IPS-18a (cell line): ENCODE measurements around the gene ST3GAL4.
"Not testable (repeated sequence)": the region's sequence is repeated elsewhere in the genome, so short reads cannot be mapped to it uniquely, and the experiment has no call there.

Experiments used
- H3K27ac ChIP-seq: one replicate; pipeline ENCODE4 v1.5.1; 2013; ENCODE audit warnings: low read length
- H3K27me3 ChIP-seq: one replicate; pipeline ENCODE4 v1.6.1; 2013; ENCODE audit warnings: mild to moderate bottlenecking, low read length; ENCODE audit not compliant: control insufficient read depth, insufficient read depth
- H3K36me3 ChIP-seq: one replicate; pipeline ENCODE4 v1.6.1; 2013; ENCODE audit warnings: low read depth, low read length; ENCODE audit not compliant: control insufficient read depth
- H3K4me1 ChIP-seq: one replicate; pipeline ENCODE4 v1.6.1; 2013; ENCODE audit warnings: low read depth, low read length; ENCODE audit not compliant: control insufficient read depth
- H3K4me3 ChIP-seq: one replicate; pipeline ENCODE4 v1.5.1; 2013; ENCODE audit warnings: low read length
- H3K9ac ChIP-seq: one replicate; pipeline ENCODE4 v1.6.1; 2013; ENCODE audit warnings: mild to moderate bottlenecking, low read length, moderate library complexity
- H3K9me3 ChIP-seq: one replicate; pipeline ENCODE4 v1.6.1; 2013; ENCODE audit warnings: low read depth, low read length; ENCODE audit not compliant: control insufficient read depth

The ST3GAL4 gene

GRCh38 chr11:126361400-126361799 is 5.9 kb downstream of the ST3GAL4 start:
- no peaks in the 10 kb centered on the region for H3K36me3 ChIP-seq
- no peaks in the 10 kb centered on the region for H3K9me3 ChIP-seq
- no peak overlapping the region for H3K9ac ChIP-seq
- H3K27ac ChIP-seq = no peak overlapping the region
- peaks cover 16% of the 10 kb centered on the region for H3K4me1 ChIP-seq
- no peaks in the 10 kb centered on the region for H3K27me3 ChIP-seq
- no peak overlapping the region for H3K4me3 ChIP-seq

DNA sequence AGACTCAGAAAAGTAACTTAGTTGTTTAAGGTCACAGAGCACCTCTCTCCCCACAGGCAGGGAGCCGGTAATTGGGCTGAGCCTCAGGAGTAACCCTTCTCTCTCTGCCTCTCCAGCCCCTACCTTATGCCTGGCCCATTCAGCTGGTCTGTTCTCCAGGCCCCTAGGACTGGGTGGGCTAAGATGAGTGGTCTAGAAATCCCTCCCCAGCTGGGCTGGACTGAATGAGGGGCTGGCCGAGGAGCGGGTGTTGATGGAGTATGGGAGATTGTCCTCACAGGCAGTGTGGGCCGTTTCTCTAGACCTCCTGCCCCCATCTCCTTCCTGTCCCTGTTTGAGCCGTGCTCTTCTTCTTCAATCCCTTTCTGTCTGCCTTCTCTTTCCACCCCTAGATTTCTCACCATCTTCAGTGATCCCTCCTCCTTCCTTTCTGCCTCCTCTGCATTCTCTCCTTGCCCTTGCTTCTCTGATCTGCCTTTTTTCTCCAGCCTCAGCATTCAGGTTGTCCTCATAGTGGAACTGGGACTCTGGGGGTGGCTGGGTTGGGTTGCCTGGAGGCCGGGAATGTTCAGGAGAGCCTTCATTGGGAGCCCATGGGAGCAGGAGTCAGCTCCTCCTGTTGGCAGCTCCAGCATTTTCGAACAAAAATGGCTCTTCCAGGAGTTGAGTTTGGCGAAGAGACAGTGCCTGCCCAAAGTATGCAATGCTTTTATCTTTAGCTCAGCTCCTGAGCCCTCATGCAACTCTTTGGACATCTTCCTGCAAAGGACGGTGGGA is 7.6 kb downstream of the ST3GAL4 start:
- Histone ChIP-seq H3K4me1 (peaks cover 13% of the 10 kb centered on the region), H3K27ac (no peak overlapping the region), H3K9me3 (no peaks in the 10 kb centered on the region), H3K27me3 (no peaks in the 10 kb centered on the region), H3K9ac (no peak overlapping the region), H3K36me3 (no peaks in the 10 kb centered on the region), H3K4me3 (no peak overlapping the region)

DNA sequence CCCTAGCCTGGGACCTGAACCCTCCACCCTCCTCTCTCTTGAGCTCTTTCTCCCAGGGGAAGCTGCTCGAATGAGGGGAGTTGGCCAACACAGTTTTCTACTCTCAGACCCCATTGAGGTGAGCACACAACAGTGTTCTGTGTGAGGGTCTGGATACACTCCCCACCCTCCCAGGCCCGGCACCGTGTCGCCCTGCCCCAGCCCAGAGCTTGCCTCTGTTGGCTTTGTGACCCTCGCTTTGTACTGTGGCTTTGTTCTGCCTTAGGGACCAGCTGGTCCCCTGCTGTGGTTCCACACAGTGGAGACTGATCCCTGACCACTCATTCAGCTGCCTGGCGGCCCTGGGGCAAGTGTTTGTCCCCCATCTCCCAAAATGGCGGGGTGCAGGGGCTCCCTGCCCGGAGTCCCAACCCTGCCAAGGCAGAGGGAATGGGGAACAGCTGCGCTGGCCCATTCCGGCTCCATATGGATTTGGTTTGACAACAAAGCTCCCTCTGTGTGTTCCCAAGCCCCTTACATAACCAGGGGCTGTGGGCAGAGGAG is 8.3 kb downstream of the ST3GAL4 start:
- H3K9ac ChIP-seq = no peak overlapping the region
- H3K4me1 ChIP-seq = peaks cover 12% of the 10 kb centered on the region
- H3K27ac ChIP-seq = no peak overlapping the region

GRCh38 chr11:126364735-126365134 is 9.2 kb downstream of the ST3GAL4 start:
- not testable (repeated sequence) for H3K36me3 ChIP-seq, H3K9me3 ChIP-seq, H3K27ac ChIP-seq, H3K4me3 ChIP-seq, H3K27me3 ChIP-seq, H3K9ac ChIP-seq
- peaks cover 16% of the 10 kb centered on the region for H3K4me1 ChIP-seq

More for the DNA sequence above, 8.3 kb downstream of the ST3GAL4 start:
- Histone ChIP-seq H3K4me3 (no peak overlapping the region), H3K36me3 (no peaks in the 10 kb centered on the region), H3K27me3 (no peaks in the 10 kb centered on the region), H3K9me3 (no peaks in the 10 kb centered on the region)

- not testable (repeated sequence) for H3K36me3 ChIP-seq, H3K9me3 ChIP-seq
These were observed 10.0 kb downstream of the ST3GAL4 start for GRCh38 chr11:126365508-126365907.

GRCh38 chr11:126366064-126366822 is 10.8 kb downstream of the ST3GAL4 start:
- Histone ChIP-seq H3K4me1 (peaks cover 16% of the 10 kb centered on the region), H3K9me3 (no peaks in the 10 kb centered on the region), H3K9ac (no peak overlapping the region), H3K36me3 (no peaks in the 10 kb centered on the region), H3K27me3 (no peaks in the 10 kb centered on the region), H3K27ac (no peak overlapping the region), H3K4me3 (no peak overlapping the region)

More at GRCh38 chr11:126365508-126365907, 10.0 kb downstream of the ST3GAL4 start:
- peaks cover 16% of the 10 kb centered on the region for H3K4me1 ChIP-seq
- not testable (repeated sequence) for H3K27me3 ChIP-seq, H3K9ac ChIP-seq, H3K27ac ChIP-seq, H3K4me3 ChIP-seq

DNA sequence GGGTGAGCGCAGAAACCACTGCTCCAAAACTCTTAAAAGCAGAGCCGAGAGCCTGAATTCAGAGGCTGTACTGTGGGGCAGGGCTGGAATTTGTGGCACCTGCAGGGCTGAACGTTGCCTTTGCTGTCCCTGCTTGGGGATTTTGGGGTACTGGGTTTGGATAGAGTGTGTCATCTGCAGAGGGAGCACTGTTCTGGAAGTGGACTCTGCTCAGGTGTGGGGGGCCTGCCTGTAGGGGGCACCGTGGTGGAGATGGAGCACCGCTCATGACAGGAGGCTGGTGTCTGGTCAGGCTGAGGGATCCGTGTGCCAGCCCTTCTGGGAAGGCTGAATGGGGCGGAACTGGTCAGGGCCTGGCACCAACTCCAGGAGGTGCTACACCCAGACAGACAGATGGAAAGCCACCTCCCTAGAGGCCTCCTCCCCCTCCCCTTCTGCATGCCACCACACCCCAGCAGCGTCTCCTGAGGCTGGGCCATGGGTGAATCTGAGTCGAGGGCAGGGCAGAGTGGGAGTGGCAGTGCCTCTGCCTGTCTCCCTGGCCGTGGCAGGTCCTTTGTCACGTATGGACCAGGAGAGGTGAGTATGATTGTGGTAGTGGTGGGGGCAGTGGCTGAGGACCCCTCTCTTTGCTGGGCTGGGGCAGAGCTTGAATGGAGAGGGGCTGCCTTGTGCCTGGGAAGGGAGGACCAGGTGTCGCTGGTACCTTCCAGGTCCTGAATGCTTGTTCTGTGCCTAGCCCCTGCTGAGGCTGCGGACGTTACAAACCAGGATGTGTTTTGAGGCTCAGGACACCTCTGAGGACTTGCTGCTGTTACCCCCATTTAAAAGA is 11.6 kb downstream of the ST3GAL4 start:
- H3K9ac ChIP-seq, H3K27ac ChIP-seq, H3K27me3 ChIP-seq, H3K9me3 ChIP-seq, H3K4me3 ChIP-seq, H3K36me3 ChIP-seq: not testable (repeated sequence)
- H3K4me1 ChIP-seq = peaks cover 16% of the 10 kb centered on the region

DNA sequence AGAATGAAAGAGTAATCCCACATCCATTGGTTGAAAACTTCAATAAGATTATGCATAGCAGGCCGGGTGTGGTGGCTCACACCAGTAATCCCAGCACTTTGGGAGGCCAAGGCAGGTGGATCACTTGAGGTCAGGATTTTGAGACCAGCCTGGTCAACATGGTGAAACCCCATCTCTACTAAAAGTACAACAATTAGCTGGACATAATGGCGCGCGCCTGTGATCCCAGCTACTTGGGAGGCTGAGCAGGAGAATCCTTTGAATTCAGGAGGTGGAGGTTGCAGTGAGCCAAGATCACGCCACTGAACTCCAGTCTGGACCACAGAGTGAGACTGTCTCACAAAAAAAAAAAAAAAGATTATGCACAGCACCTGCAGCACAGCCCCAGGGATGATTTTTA is 12.3 kb downstream of the ST3GAL4 start:
- not testable (repeated sequence) for H3K9me3 ChIP-seq, H3K4me3 ChIP-seq, H3K27me3 ChIP-seq, H3K9ac ChIP-seq, H3K36me3 ChIP-seq, H3K27ac ChIP-seq
- H3K4me1 ChIP-seq = peaks cover 16% of the 10 kb centered on the region

- H3K27me3 ChIP-seq, H3K9ac ChIP-seq, H3K27ac ChIP-seq, H3K4me3 ChIP-seq, H3K36me3 ChIP-seq, H3K9me3 ChIP-seq: not testable (repeated sequence)
- peaks cover 11% of the 10 kb centered on the region for H3K4me1 ChIP-seq
These were observed 13.0 kb downstream of the ST3GAL4 start for GRCh38 chr11:126368336-126369119.

DNA sequence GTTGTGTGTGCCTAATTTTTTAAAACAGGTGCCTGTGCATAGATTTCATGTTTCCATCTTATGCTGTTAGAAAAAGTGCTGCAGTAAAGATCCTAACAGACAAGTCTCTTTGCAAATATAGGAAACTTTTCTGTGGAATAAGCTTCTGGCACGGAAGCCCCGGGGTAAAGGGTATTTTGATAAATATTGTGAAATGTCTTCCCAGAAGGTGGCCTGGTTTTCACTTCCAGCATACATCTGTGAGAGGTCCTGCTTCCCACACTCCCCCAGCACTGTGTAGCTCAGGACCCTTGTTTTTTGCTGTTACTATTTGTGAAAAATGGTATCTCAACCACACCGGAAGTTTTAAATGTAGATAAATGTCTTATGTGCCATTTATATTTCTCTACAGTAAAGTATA is 14.5 kb downstream of the ST3GAL4 start:
- Histone ChIP-seq H3K4me3 (no peak overlapping the region), H3K36me3 (no peaks in the 10 kb centered on the region), H3K27me3 (no peaks in the 10 kb centered on the region), H3K27ac (no peak overlapping the region), H3K9ac (no peak overlapping the region), H3K4me1 (peaks cover 7% of the 10 kb centered on the region), H3K9me3 (no peaks in the 10 kb centered on the region)

GRCh38 chr11:126371595-126371994 is 16.1 kb downstream of the ST3GAL4 start:
- H3K9me3 ChIP-seq = no peaks in the 10 kb centered on the region
- H3K36me3 ChIP-seq = no peaks in the 10 kb centered on the region
- H3K27me3 ChIP-seq = no peaks in the 10 kb centered on the region
- H3K4me1 ChIP-seq = peaks cover 7% of the 10 kb centered on the region
- H3K27ac ChIP-seq = no peak overlapping the region
- no peak overlapping the region for H3K4me3 ChIP-seq
- no peak overlapping the region for H3K9ac ChIP-seq
